AG04450 (cell line): ENCODE data around the gene VCAM1. TPM values are rescaled to one million over a fixed set of nuclear protein-coding genes. Genes with fewer than 3 reads are reported as not detected.

Source experiments
- CTCF ChIA-PET: fragments of 300-600, 350-600 bp; formaldehyde crosslinking; extraction: SDS; loops from one replicate; lab custom pipeline; 2022; ENCODE audit warnings: antibody characterized with exemption, inconsistent platforms; lab: Charles Lee
- POLR2A ChIA-PET: fragments of 350-600 bp; formaldehyde crosslinking; extraction: SDS; loops from one replicate; lab custom pipeline; 2021; ENCODE audit warnings: antibody characterized with exemption, inconsistent platforms; lab: Yijun Ruan, JAX
- DNase-seq: peaks from one replicate; pipeline ENCODE4 v3.0.0-alpha.2; 2011; ENCODE audit warnings: low read depth, low spot score
- H3K27ac ChIP-seq: one replicate; pipeline ENCODE4 v1.5.1; 2012; ENCODE audit warnings: low read depth, low read length, control low read depth
- H3K27me3 ChIP-seq: one replicate; pipeline ENCODE4 v1.6.0; 2012; ENCODE audit warnings: low read length; ENCODE audit not compliant: control insufficient read depth, insufficient read depth
- H3K4me3 ChIP-seq: 2 replicates; pipeline ENCODE4 v1.5.1; 2011; ENCODE audit warnings: mild to moderate bottlenecking, low read depth, low read length, control low read depth
- H3K9me3 ChIP-seq: 2 replicates; pipeline ENCODE4 v1.5.1; 2012; ENCODE audit warnings: low read length; ENCODE audit not compliant: control insufficient read depth, insufficient read depth
- polyA plus RNA-seq: library from polyadenylated mRNA; depleted of rRNA; stranded (reverse); fragments of >200 nt; gene quantifications from 2 replicates; pipeline ENCODE4 v1.2.3, GENCODE V29; 2011
- TF ChIP-seq, protein P1 (sequence below): IDR thresholded peaks from 2 replicates; pipeline ENCODE4 v1.5.1; 2011; ENCODE audit warnings: low read depth, low read length, control low read depth, inconsistent platforms

The VCAM1 gene
- polyA plus RNA-seq, 1 experiment = 40.3 TPM

DNA sequence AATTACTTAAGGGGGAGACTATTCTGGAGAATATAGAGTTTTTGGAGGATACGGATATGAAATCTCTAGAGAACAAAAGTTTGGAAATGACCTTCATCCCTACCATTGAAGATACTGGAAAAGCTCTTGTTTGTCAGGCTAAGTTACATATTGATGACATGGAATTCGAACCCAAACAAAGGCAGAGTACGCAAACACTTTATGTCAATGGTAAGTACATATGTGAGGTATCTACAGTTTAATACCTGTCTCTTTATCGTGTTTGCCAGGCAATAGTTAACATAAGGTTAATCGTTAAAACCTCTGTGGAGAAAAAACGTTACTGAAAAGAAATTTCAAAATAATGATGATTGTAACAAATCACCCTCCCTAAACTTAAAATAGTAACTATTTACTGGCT is 11.8 kb downstream of the VCAM1 start:
- no peaks in the 10 kb centered on the region for H3K27me3 ChIP-seq
- ChIA-PET POLR2A (no interaction called here), CTCF (interaction anchor here (1.2 kb wide), 1 partner anchor 135 kb away, joined by 3 read pairs; no protein-coding TSS in a partner anchor)
- H3K9me3 ChIP-seq = no peaks in the 10 kb centered on the region
- TF ChIP-seq, protein P1, sequence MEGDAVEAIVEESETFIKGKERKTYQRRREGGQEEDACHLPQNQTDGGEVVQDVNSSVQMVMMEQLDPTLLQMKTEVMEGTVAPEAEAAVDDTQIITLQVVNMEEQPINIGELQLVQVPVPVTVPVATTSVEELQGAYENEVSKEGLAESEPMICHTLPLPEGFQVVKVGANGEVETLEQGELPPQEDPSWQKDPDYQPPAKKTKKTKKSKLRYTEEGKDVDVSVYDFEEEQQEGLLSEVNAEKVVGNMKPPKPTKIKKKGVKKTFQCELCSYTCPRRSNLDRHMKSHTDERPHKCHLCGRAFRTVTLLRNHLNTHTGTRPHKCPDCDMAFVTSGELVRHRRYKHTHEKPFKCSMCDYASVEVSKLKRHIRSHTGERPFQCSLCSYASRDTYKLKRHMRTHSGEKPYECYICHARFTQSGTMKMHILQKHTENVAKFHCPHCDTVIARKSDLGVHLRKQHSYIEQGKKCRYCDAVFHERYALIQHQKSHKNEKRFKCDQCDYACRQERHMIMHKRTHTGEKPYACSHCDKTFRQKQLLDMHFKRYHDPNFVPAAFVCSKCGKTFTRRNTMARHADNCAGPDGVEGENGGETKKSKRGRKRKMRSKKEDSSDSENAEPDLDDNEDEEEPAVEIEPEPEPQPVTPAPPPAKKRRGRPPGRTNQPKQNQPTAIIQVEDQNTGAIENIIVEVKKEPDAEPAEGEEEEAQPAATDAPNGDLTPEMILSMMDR = no peak
- no peak overlapping the region for H3K27ac ChIP-seq
- DNase-seq = no peak
- H3K4me3 ChIP-seq = no peak overlapping the region

DNA sequence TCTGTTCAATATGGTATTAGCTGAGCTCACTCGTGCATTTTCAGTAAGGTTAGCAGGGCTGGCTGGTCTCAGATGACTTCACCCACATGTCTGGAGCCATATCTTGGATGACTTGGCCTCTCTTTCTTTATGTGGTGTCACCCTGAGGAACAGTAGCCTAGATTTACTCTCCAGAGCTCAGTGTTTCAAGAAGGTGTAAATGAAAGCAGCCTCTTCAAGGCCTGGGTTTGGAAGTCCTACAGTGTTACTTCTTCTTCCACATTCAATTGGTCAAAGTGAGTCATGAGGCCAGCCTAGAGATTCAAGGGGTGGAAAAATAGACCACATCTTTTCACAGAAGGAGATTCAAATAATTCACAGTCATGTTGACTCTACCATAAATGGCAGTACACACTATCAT is 12.2 kb downstream of the VCAM1 start:
- CTCF ChIA-PET = interaction anchor here (1.2 kb wide), 1 partner anchor 134 kb away, joined by 3 read pairs; no protein-coding TSS in a partner anchor
- H3K9me3 ChIP-seq = no peaks in the 10 kb centered on the region
- no peaks in the 10 kb centered on the region for H3K27me3 ChIP-seq
- no peak overlapping the region for H3K4me3 ChIP-seq
- no peak overlapping the region for H3K27ac ChIP-seq
- no peak for DNase-seq
- POLR2A ChIA-PET = no interaction called here
- TF ChIP-seq, protein P1 = no peak

- ChIA-PET POLR2A (interaction anchor here (1.0 kb wide), 2 partner anchors 13 to 111 kb away, joined by 5 read pairs; no protein-coding TSS in a partner anchor), CTCF (interaction anchor here (1.3 to 1.8 kb wide), 2 partner anchors 15 to 128 kb away, joined by 3 to 4 read pairs; partner anchors contain the start of gene VCAM1)
- no peaks in the 10 kb centered on the region for H3K27me3 ChIP-seq
- no peak overlapping the region for H3K4me3 ChIP-seq
- TF ChIP-seq, protein P1 = no peak
- peak; percentile 37 for DNase-seq
- no peak overlapping the region for H3K27ac ChIP-seq
- no peaks in the 10 kb centered on the region; the same call in 1 of the 2 replicates for H3K9me3 ChIP-seq
Measured at GRCh38 chr1:100734676-100735075, 15.1 kb downstream of the VCAM1 start.

- Histone ChIP-seq H3K27ac (no peak overlapping the region), H3K27me3 (no peaks in the 10 kb centered on the region), H3K4me3 (no peak overlapping the region), H3K9me3 (no peaks in the 10 kb centered on the region; the same call in 1 of the 2 replicates)
- TF ChIP-seq, protein P1 = no peak
- POLR2A ChIA-PET = interaction anchor here (0.7 to 1.0 kb wide), 3 partner anchors 14 to 240 kb away, joined by 3 to 5 read pairs (median 5); no protein-coding TSS in a partner anchor
- no peak for DNase-seq
- CTCF ChIA-PET = interaction anchor here (1.8 kb wide), 1 partner anchor 15 kb away, joined by 4 read pairs; the partner anchor contains the start of gene VCAM1
Measured at GRCh38 chr1:100735244-100735643, 15.7 kb downstream of the VCAM1 start.

DNA sequence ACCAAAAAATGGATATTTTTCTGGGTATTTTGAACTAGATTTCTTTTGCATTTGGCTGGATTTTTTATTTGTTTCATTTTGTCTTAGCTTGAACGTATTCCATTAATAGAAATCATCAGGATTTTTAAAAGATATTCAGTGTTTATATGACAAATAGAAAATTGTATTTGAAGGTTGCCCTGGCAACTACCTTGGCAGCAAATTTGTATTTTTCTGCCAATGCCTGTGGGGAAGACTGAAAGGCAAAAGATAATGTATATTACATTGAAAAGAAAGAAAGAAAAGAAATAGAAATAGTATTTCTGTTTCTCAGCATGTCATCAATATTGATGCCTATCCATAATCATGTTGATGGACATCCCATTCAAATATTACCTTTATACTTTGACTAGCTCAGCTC is 16.8 kb downstream of the VCAM1 start:
- H3K9me3 ChIP-seq = no peaks in the 10 kb centered on the region; the same call in 1 of the 2 replicates
- ChIA-PET CTCF (interaction anchor here (1.8 kb wide), 1 partner anchor 272 kb away, joined by 5 read pairs; no protein-coding TSS in a partner anchor), POLR2A (interaction anchor here (1.0 to 1.5 kb wide), 5 partner anchors 17 to 132 kb away, joined by 3 to 4 read pairs (median 4); partner anchors contain the start of gene VCAM1)
- H3K27me3 ChIP-seq = no peaks in the 10 kb centered on the region
- no peak overlapping the region for H3K4me3 ChIP-seq
- TF ChIP-seq, protein P1 = no peak
- no peak overlapping the region for H3K27ac ChIP-seq
- DNase-seq = no peak
